ENCODE results near the gene ERAL1. TPM values are rescaled to one million over a fixed set of nuclear protein-coding genes. Genes with fewer than 3 reads are reported as not detected.
"Not testable (repeated sequence)": the region's sequence is repeated elsewhere in the genome, so short reads cannot be mapped to it uniquely, and the experiment has no call there.

ERAL1 gene
- total and polyA plus RNA-seq, 2 donors (not counting 1 experiment from before 2014, with no cell fraction given), result 35.9 to 45.7 TPM

DNA sequence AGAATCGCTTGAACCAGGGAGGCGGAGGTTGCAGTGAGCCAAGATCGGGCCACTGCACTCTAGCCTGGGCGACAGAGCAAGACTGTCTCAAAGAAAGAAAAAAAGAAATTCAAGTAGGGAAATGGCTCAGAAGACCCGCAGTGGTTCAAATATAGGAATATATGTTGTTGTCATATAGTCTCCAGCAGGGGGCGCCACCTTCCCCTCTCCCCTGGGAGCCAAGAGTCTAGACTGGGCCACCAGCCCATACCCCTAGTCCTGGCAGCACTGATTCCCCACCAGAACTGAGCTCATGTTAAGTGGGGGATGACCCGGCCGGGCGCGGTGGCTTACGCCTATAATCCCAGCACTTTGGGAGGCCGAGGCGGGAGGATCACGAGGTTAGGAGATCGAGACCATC lies 6.1 kb upstream of the ERAL1 start:
- H3K4me3 Mint-ChIP-seq; H3K27me3 ChIP-seq (replicated peaks in 1 of 4; ENCODE audit: control extremely low read depth in 1 of 4, control insufficient read depth in 3 of 4, insufficient read depth in 4 of 4, low read length in 3 of 4); H3K79me2 ChIP-seq (ENCODE audit: control insufficient read depth, insufficient read depth, low read length); intact Hi-C loops (cut with micrococcal nuclease); H3K27me3 Mint-ChIP-seq; H3K9ac ChIP-seq (ENCODE audit: low read length); H3K4me3 ChIP-seq (ENCODE audit: control extremely low read depth in 1 of 5, extremely low read depth in 1 of 5, insufficient read depth in 1 of 5, low read depth in 2 of 5, low read length in 4 of 5); H2AFZ ChIP-seq (ENCODE audit: insufficient read depth, low read depth, low read length, poor library complexity, severe bottlenecking); H3K4me1 Mint-ChIP-seq; H3K27ac Mint-ChIP-seq; H4K20me1 ChIP-seq (ENCODE audit: control insufficient read depth, insufficient read depth, low read length, poor library complexity, severe bottlenecking); H3K36me3 ChIP-seq (replicated peaks in 1 of 2; ENCODE audit: control extremely low read depth in 1 of 2, control insufficient read depth in 1 of 2, extremely low read depth in 1 of 2, insufficient read depth in 2 of 2, low read length in 1 of 2); H3K4me2 ChIP-seq (replicated peaks; ENCODE audit: low read depth, low read length, poor library complexity, severe bottlenecking); H3K9me3 ChIP-seq (ENCODE audit: control extremely low read depth in 1 of 3, control insufficient read depth in 2 of 3, insufficient read depth in 1 of 3, low read length in 2 of 3); H3K27ac ChIP-seq (ENCODE audit: low read length in 2 of 2); H3K4me1 ChIP-seq (ENCODE audit: control insufficient read depth in 2 of 2, insufficient read depth in 2 of 2, low read length in 2 of 2); H3K9me3 Mint-ChIP-seq (ENCODE audit: insufficient read depth): not testable (repeated sequence)
- 96% methylated on average over 10 of the region's 15 CpGs for WGBS (ENCODE audit: insufficient coverage)
- DNase-seq (peak; percentile 52), ATAC-seq (ENCODE audit: low read depth) (peak; percentile 41)
- ChIA-PET CTCF (interaction anchor here (1.3 to 3.1 kb wide), 6 partner anchors 14 to 85 kb away, joined by 3 to 17 read pairs (median 6); partner anchors contain the start of gene DHRS13), POLR2A (interaction anchor here (0.5 to 1.4 kb wide), 2 partner anchors 49 to 110 kb away, joined by 3 to 4 read pairs; partner anchors contain the start of gene FLOT2)
- TF ChIP-seq, protein P1, sequence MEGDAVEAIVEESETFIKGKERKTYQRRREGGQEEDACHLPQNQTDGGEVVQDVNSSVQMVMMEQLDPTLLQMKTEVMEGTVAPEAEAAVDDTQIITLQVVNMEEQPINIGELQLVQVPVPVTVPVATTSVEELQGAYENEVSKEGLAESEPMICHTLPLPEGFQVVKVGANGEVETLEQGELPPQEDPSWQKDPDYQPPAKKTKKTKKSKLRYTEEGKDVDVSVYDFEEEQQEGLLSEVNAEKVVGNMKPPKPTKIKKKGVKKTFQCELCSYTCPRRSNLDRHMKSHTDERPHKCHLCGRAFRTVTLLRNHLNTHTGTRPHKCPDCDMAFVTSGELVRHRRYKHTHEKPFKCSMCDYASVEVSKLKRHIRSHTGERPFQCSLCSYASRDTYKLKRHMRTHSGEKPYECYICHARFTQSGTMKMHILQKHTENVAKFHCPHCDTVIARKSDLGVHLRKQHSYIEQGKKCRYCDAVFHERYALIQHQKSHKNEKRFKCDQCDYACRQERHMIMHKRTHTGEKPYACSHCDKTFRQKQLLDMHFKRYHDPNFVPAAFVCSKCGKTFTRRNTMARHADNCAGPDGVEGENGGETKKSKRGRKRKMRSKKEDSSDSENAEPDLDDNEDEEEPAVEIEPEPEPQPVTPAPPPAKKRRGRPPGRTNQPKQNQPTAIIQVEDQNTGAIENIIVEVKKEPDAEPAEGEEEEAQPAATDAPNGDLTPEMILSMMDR (IDR thresholded peaks at IDR 0.05), result peak; percentile 42

DNA sequence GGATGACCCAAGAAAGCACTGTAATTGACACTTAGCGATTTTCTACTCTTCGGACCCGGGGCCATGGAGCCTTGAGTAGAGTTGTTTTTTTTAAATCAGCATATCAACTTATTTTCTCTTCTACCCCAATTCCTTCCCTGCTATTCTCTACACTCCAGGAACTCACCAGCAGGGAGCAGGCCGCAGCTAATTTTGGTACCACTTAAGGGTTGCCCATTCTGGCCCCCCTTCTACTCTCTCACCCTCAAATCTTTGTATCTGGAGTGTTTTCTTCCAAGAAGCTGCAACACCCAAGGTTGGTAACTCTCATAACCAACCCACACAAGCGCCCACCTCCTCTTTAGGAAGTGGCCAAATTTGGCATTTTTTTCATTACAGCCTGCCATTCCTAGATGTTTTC lies 5.5 kb upstream of the ERAL1 start:
- Histone ChIP-seq H2AFZ (ENCODE audit: insufficient read depth, low read depth, low read length, poor library complexity, severe bottlenecking) (no peak overlapping the region), H3K27ac (ENCODE audit: low read length in 2 of 2) (no peak overlapping the region), H4K20me1 (ENCODE audit: control insufficient read depth, insufficient read depth, low read length, poor library complexity, severe bottlenecking) (no peaks in the 10 kb centered on the region), H3K4me3 (ENCODE audit: control extremely low read depth in 1 of 5, extremely low read depth in 1 of 5, insufficient read depth in 1 of 5, low read depth in 2 of 5, low read length in 4 of 5) (no peak overlapping the region), H3K4me1 (ENCODE audit: control insufficient read depth in 2 of 2, insufficient read depth in 2 of 2, low read length in 2 of 2) (peaks cover 3% of the 10 kb centered on the region in 2 donors), H3K4me2 (replicated peaks; ENCODE audit: low read depth, low read length, poor library complexity, severe bottlenecking) (no peak overlapping the region), H3K36me3 (replicated peaks in 1 of 2; ENCODE audit: control extremely low read depth in 1 of 2, control insufficient read depth in 1 of 2, extremely low read depth in 1 of 2, insufficient read depth in 2 of 2, low read length in 1 of 2) (no peaks in the 10 kb centered on the region), H3K9me3 (ENCODE audit: control extremely low read depth in 1 of 3, control insufficient read depth in 2 of 3, insufficient read depth in 1 of 3, low read length in 2 of 3) (no peaks in the 10 kb centered on the region), H3K27me3 (replicated peaks in 1 of 4; ENCODE audit: control extremely low read depth in 1 of 4, control insufficient read depth in 3 of 4, insufficient read depth in 4 of 4, low read length in 3 of 4) (no peaks in the 10 kb centered on the region), H3K79me2 (ENCODE audit: control insufficient read depth, insufficient read depth, low read length) (peaks cover 4% of the 10 kb centered on the region), H3K9ac (ENCODE audit: low read length) (no peak overlapping the region)
- no peak overlapping the region for H3K27ac Mint-ChIP-seq
- TF ChIP-seq EZH2 (IDR thresholded peaks at IDR 0.05; ENCODE audit: borderline replicate concordance, insufficient read depth, low read depth, low read length, poor library complexity, severe bottlenecking), result no peak
- TF ChIP-seq, protein P1 (IDR thresholded peaks at IDR 0.05), result no peak
- CTCF ChIA-PET, result interaction anchor here (0.6 to 3.1 kb wide), 11 partner anchors 13 to 104 kb away, joined by 3 to 17 read pairs (median 4); partner anchors contain the start of gene DHRS13
- H3K27me3 Mint-ChIP-seq, result no peaks in the 10 kb centered on the region
- WGBS (ENCODE audit: insufficient coverage), result 18% methylated on average over 1 of the region's 5 CpGs
- no peaks in the 10 kb centered on the region for H3K9me3 Mint-ChIP-seq (ENCODE audit: insufficient read depth)
- intact Hi-C loops (cut with micrococcal nuclease), result no loop called here
- H3K4me3 Mint-ChIP-seq, result no peak overlapping the region
- DNase-seq (no peak), ATAC-seq (ENCODE audit: low read depth) (no peak)
- peaks cover 3% of the 10 kb centered on the region for H3K4me1 Mint-ChIP-seq
- POLR2A ChIA-PET, result interaction anchor here (0.5 to 1.4 kb wide), 2 partner anchors 48 to 109 kb away, joined by 3 to 4 read pairs; partner anchors contain the start of gene FLOT2
